MM.1S (cell line): ENCODE data around the gene CDK5.

ENCODE experiments used
- DNase-seq: peaks from one replicate; pipeline ENCODE4 v3.0.0-alpha.2; 2015
- H2AFZ ChIP-seq: fragments of 300-600 bp; sonication (generic); 2 replicates; pipeline ENCODE4 v1.6.0; 2016; ENCODE audit warnings: antibody characterized with exemption, low read length
- H3F3A ChIP-seq: fragments of 300-600 bp; sonication (generic); 2 replicates; pipeline ENCODE4 v1.6.1; 2016; ENCODE audit warnings: mild to moderate bottlenecking, antibody characterized with exemption, low read length, moderate library complexity, mixed read lengths; ENCODE audit not compliant: insufficient read depth
- H3K27ac ChIP-seq: fragments of 300-600 bp; sonication (generic); 2 replicates; pipeline ENCODE4 v1.5.1; 2016; ENCODE audit warnings: mild to moderate bottlenecking, low read length
- H3K27me3 ChIP-seq: fragments of 300-600 bp; sonication (generic); replicated peaks from 2 replicates; pipeline ENCODE4 v1.6.0; 2016; ENCODE audit warnings: low read length; ENCODE audit not compliant: insufficient read depth
- H3K36me3 ChIP-seq: fragments of 300-600 bp; sonication (generic); replicated peaks from 2 replicates; pipeline ENCODE4 v1.6.1; 2016; ENCODE audit warnings: mild to moderate bottlenecking, low read length, mixed read lengths; ENCODE audit not compliant: insufficient read depth
- H3K4me1 ChIP-seq: fragments of 300-600 bp; sonication (generic); 2 replicates; pipeline ENCODE4 v1.6.1; 2016; ENCODE audit warnings: low read length, mixed read lengths
- H3K4me2 ChIP-seq: fragments of 300-600 bp; sonication (generic); 2 replicates; pipeline ENCODE4 v1.6.0; 2016; ENCODE audit warnings: low read depth, low read length
- H3K4me3 ChIP-seq: fragments of 300-600 bp; sonication (generic); 2 replicates; pipeline ENCODE4 v1.5.1; 2016; ENCODE audit warnings: low read length, mixed read lengths
- H3K79me2 ChIP-seq: fragments of 300-600 bp; sonication (generic); 2 replicates; pipeline ENCODE4 v1.6.1; 2016; ENCODE audit warnings: mixed run types, low read length, mixed read lengths
- H3K9ac ChIP-seq: fragments of 300-600 bp; sonication (generic); 2 replicates; pipeline ENCODE4 v1.6.1; 2016; ENCODE audit warnings: low read length, mixed read lengths
- H3K9me2 ChIP-seq: fragments of 300-600 bp; sonication (generic); replicated peaks from 2 replicates; pipeline ENCODE4 v1.6.1; 2016; ENCODE audit warnings: mild to moderate bottlenecking, low read length, mixed read lengths; ENCODE audit not compliant: insufficient read depth
- H3K9me3 ChIP-seq: fragments of 300-600 bp; sonication (generic); replicated peaks from 2 replicates; pipeline ENCODE4 v1.6.1; 2016; ENCODE audit warnings: mild to moderate bottlenecking, low read length, mixed read lengths; ENCODE audit not compliant: insufficient read depth
- H4K20me1 ChIP-seq: fragments of 300-600 bp; sonication (generic); 2 replicates; pipeline ENCODE4 v1.6.1; 2016; ENCODE audit warnings: mild to moderate bottlenecking, low read length, moderate library complexity, mixed read lengths; ENCODE audit not compliant: insufficient read depth
- CTCF ChIP-seq: fragments of 300-600 bp; sonication (generic); IDR thresholded peaks from 2 replicates; pipeline ENCODE4 v1.5.1; 2016; ENCODE audit warnings: antibody characterized with exemption, low read length, mixed read lengths
- EZH2 ChIP-seq: fragments of 300-600 bp; sonication (generic); optimal IDR thresholded peaks from 2 replicates; pipeline ENCODE3; 2017; ENCODE audit warnings: low read depth, mild to moderate bottlenecking, antibody characterized with exemption, low read length, mixed read lengths
- EZH2phosphoT487 ChIP-seq: fragments of 300-600 bp; sonication (generic); IDR thresholded peaks from 2 replicates; pipeline ENCODE4 v1.6.1; 2018; ENCODE audit warnings: antibody characterized with exemption, low read length

Gene CDK5

GRCh38 chr7:151060416-151061212 lies 2.9 kb upstream of the CDK5 start:
- no peak for DNase-seq
- H3K9ac ChIP-seq: peak overlapping the region; percentile 66; the same call in 1 of the 2 replicates

DNA sequence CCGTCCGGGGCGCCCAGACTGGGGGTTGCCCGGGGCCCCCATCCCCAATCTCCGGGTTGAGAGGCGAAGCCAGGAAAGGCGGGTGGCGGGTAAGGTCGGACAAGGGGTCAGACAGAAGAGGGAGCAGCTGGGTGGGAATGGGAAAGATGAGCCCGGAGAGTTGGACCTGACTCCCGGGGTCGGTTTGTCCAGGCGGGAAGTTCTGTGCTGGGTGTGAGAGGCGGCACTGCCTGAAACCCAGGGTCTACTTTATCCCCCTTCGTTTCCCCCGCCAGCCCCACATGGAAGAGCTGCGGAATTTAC lies 2.4 kb upstream of the CDK5 start:
- Histone ChIP-seq H3K9me2 (no peaks in the 10 kb centered on the region), H3K9ac (peak overlapping the region; percentile 66; the same call in 1 of the 2 replicates), H3K79me2 (peaks cover 36% of the 10 kb centered on the region), H3K4me2 (peak overlapping the region; percentile 86), H4K20me1 (no peaks in the 10 kb centered on the region), H3K36me3 (no peaks in the 10 kb centered on the region), H3K4me1 (peaks cover 6% of the 10 kb centered on the region), H3K27ac (no peak overlapping the region), H2AFZ (peak overlapping the region; percentile 88), H3F3A (peaks cover 12% of the 10 kb centered on the region), H3K27me3 (no peaks in the 10 kb centered on the region), H3K4me3 (peak overlapping the region; percentile 87), H3K9me3 (no peaks in the 10 kb centered on the region)
- TF ChIP-seq EZH2phosphoT487 (no peak), CTCF (no peak), EZH2 (no peak)
- DNase-seq: no peak

More at GRCh38 chr7:151060416-151061212, 2.9 kb upstream of the CDK5 start:
- Histone ChIP-seq H3K4me1 (peaks cover 6% of the 10 kb centered on the region), H3K9me3 (no peaks in the 10 kb centered on the region), H4K20me1 (no peaks in the 10 kb centered on the region), H3K27ac (no peak overlapping the region), H2AFZ (peak overlapping the region; percentile 88; the same call in 1 of the 2 replicates), H3K4me2 (peak overlapping the region; percentile 86), H3F3A (peaks cover 12% of the 10 kb centered on the region), H3K79me2 (peaks cover 36% of the 10 kb centered on the region), H3K4me3 (peak overlapping the region; percentile 87), H3K27me3 (no peaks in the 10 kb centered on the region), H3K9me2 (no peaks in the 10 kb centered on the region), H3K36me3 (no peaks in the 10 kb centered on the region)
- TF ChIP-seq EZH2 (no peak), CTCF (no peak), EZH2phosphoT487 (no peak)

DNA sequence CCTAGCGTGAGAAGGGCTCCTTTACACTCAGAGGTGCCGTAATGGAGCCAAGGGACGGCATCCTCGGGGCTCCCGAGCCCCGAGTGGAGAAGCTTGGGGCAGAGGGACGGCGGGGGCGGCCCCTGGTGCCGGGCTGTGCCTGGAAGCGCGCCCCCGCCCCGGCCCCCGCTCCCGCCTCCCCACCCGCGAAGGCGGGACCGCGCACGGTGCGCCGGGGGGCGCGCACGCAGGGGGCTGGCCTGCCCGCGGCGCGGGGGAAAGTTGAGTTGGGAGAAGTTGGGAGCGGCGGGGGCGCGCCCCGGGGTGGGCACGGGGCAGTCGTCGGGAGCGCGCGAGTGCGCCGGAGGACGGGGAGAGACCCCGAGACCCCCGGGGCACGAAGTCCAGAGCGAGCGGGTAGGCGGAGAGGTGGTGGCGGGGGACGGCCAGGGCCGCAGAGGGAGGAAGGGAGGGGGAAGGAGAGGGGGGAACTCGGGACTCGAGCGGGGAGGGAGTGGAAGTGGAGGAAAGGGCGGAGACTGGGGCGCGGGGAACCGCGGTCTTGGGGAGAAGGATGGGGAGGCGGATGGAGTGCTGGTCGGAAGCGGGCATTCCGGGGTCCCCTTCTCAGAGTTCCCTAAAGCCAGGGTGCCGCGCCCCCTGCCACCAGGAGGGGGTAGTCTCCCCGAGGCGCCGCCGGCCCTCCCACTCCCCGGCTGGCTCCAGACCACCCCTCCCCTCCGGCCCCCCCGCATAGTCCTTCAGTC lies 1.8 kb upstream of the CDK5 start, which contains the start of gene SLC4A2:
Gene SLC4A2 (plus strand): TSS at position 223 of the 746 bp plus-strand sequence. CDS start 2,399 bp downstream, outside the sequence.
- Histone ChIP-seq H3K9me2 (no peaks in the 10 kb centered on the region), H3K4me2 (peak within 1 kb of the TSS; percentile 98), H2AFZ (peak within 1 kb of the TSS; percentile 90), H3K79me2 (peaks cover 36% of the 10 kb centered on the region), H3K4me1 (peaks cover 6% of the 10 kb centered on the region), H3K27ac (peak within 1 kb of the TSS; percentile 65; the same call in 1 of the 2 replicates), H3K4me3 (peak within 1 kb of the TSS; percentile 87), H3K36me3 (no peaks in the 10 kb centered on the region), H3F3A (peaks cover 12% of the 10 kb centered on the region), H3K9ac (peak within 1 kb of the TSS; percentile 66), H3K9me3 (no peaks in the 10 kb centered on the region), H3K27me3 (no peaks in the 10 kb centered on the region), H4K20me1 (no peaks in the 10 kb centered on the region)
- DNase-seq: peak; percentile 85
- no peak for TF ChIP-seq EZH2
- no peak for TF ChIP-seq EZH2phosphoT487
- peak; percentile 68 for TF ChIP-seq CTCF
